ENCODE results near the gene IGDCC3.
"Not testable (repeated sequence)": the region's sequence is repeated elsewhere in the genome, so short reads cannot be mapped to it uniquely, and the experiment has no call there.

The IGDCC3 gene

GRCh38 chr15:65404186-65404872 lies 26.5 kb upstream of the IGDCC3 start:
- Histone ChIP-seq H3K9me3 (ENCODE audit: low read length) (no peaks in the 10 kb centered on the region), H3K27ac (ENCODE audit: low read depth, low read length) (no peak overlapping the region), H3K4me3 (ENCODE audit: low read depth in 1 of 2, low read length in 2 of 2) (no peak overlapping the region), H3K27me3 (ENCODE audit: control insufficient read depth in 1 of 2, insufficient read depth in 2 of 2, low read length in 2 of 2) (no peaks in the 10 kb centered on the region), H3K36me3 (ENCODE audit: insufficient read depth, low read length) (no peaks in the 10 kb centered on the region), H3K9ac (ENCODE audit: low read length) (no peak overlapping the region), H3K4me1 (ENCODE audit: insufficient read depth, low read length) (no peaks in the 10 kb centered on the region)

- Histone ChIP-seq H3K36me3 (ENCODE audit: insufficient read depth, low read length) (no peaks in the 10 kb centered on the region), H3K9me3 (ENCODE audit: low read length) (no peaks in the 10 kb centered on the region), H3K27me3 (ENCODE audit: control insufficient read depth in 1 of 2, insufficient read depth in 2 of 2, low read length in 2 of 2) (no peaks in the 10 kb centered on the region), H3K4me1 (ENCODE audit: insufficient read depth, low read length) (no peaks in the 10 kb centered on the region), H3K9ac (ENCODE audit: low read length) (no peak overlapping the region), H3K4me3 (ENCODE audit: low read depth in 1 of 2, low read length in 2 of 2) (no peak overlapping the region), H3K27ac (ENCODE audit: low read depth, low read length) (no peak overlapping the region)
Measured at GRCh38 chr15:65402961-65403360, 25.2 kb upstream of the IGDCC3 start.

GRCh38 chr15:65401611-65402240 lies 23.9 kb upstream of the IGDCC3 start:
- Histone ChIP-seq H3K36me3 (ENCODE audit: insufficient read depth, low read length) (no peaks in the 10 kb centered on the region), H3K4me3 (ENCODE audit: low read depth in 1 of 2, low read length in 2 of 2) (no peak overlapping the region), H3K4me1 (ENCODE audit: insufficient read depth, low read length) (no peaks in the 10 kb centered on the region), H3K9ac (ENCODE audit: low read length) (no peak overlapping the region), H3K27ac (ENCODE audit: low read depth, low read length) (no peak overlapping the region), H3K27me3 (ENCODE audit: control insufficient read depth in 1 of 2, insufficient read depth in 2 of 2, low read length in 2 of 2) (peaks cover 0 to 5% of the 10 kb centered on the region in 2 donors), H3K9me3 (ENCODE audit: low read length) (no peaks in the 10 kb centered on the region)

GRCh38 chr15:65400760-65401610 lies 23.2 kb upstream of the IGDCC3 start:
- no peak overlapping the region for H3K4me3 ChIP-seq (ENCODE audit: low read depth in 1 of 2, low read length in 2 of 2)
- no peak overlapping the region for H3K27ac ChIP-seq (ENCODE audit: low read depth, low read length)
- H3K4me1 ChIP-seq (ENCODE audit: insufficient read depth, low read length), result no peaks in the 10 kb centered on the region
- H3K9me3 ChIP-seq (ENCODE audit: low read length), result no peaks in the 10 kb centered on the region
- H3K9ac ChIP-seq (ENCODE audit: low read length), result no peak overlapping the region
- H3K27me3 ChIP-seq (ENCODE audit: control insufficient read depth in 1 of 2, insufficient read depth in 2 of 2, low read length in 2 of 2), result peaks cover 0 to 10% of the 10 kb centered on the region in 2 donors
- H3K36me3 ChIP-seq (ENCODE audit: insufficient read depth, low read length), result no peaks in the 10 kb centered on the region

GRCh38 chr15:65399997-65400396 lies 22.2 kb upstream of the IGDCC3 start:
- H3K36me3 ChIP-seq (ENCODE audit: insufficient read depth, low read length), result no peaks in the 10 kb centered on the region
- H3K4me3 ChIP-seq (ENCODE audit: low read depth in 1 of 2, low read length in 2 of 2), result no peak overlapping the region
- H3K27ac ChIP-seq (ENCODE audit: low read depth, low read length), result no peak overlapping the region
- no peak overlapping the region for H3K9ac ChIP-seq (ENCODE audit: low read length)
- no peaks in the 10 kb centered on the region for H3K9me3 ChIP-seq (ENCODE audit: low read length)
- no peaks in the 10 kb centered on the region for H3K4me1 ChIP-seq (ENCODE audit: insufficient read depth, low read length)
- peaks cover 0 to 18% of the 10 kb centered on the region in 2 donors for H3K27me3 ChIP-seq (ENCODE audit: control insufficient read depth in 1 of 2, insufficient read depth in 2 of 2, low read length in 2 of 2)

GRCh38 chr15:65399001-65399706 lies 21.4 kb upstream of the IGDCC3 start:
- Histone ChIP-seq H3K9ac (ENCODE audit: low read length) (no peak overlapping the region), H3K27me3 (ENCODE audit: control insufficient read depth in 1 of 2, insufficient read depth in 2 of 2, low read length in 2 of 2) (peaks cover 0 to 18% of the 10 kb centered on the region in 2 donors), H3K4me1 (ENCODE audit: insufficient read depth, low read length) (no peaks in the 10 kb centered on the region), H3K36me3 (ENCODE audit: insufficient read depth, low read length) (no peaks in the 10 kb centered on the region), H3K27ac (ENCODE audit: low read depth, low read length) (no peak overlapping the region), H3K9me3 (ENCODE audit: low read length) (no peaks in the 10 kb centered on the region), H3K4me3 (ENCODE audit: low read depth in 1 of 2, low read length in 2 of 2) (no peak overlapping the region)

- H3K9ac ChIP-seq (ENCODE audit: low read length); H3K36me3 ChIP-seq (ENCODE audit: insufficient read depth, low read length); H3K4me1 ChIP-seq (ENCODE audit: insufficient read depth, low read length); H3K27ac ChIP-seq (ENCODE audit: low read depth, low read length); H3K4me3 ChIP-seq (ENCODE audit: low read depth in 1 of 2, low read length in 2 of 2); H3K9me3 ChIP-seq (ENCODE audit: low read length): not testable (repeated sequence)
- H3K27me3 ChIP-seq (ENCODE audit: control insufficient read depth in 1 of 2, insufficient read depth in 2 of 2, low read length in 2 of 2), result peaks cover 0 to 18% of the 10 kb centered on the region in 2 donors
Measured at GRCh38 chr15:65398486-65398885, 20.7 kb upstream of the IGDCC3 start.

GRCh38 chr15:65396965-65397317 lies 19.1 kb upstream of the IGDCC3 start:
- H3K27me3 ChIP-seq (ENCODE audit: control insufficient read depth in 1 of 2, insufficient read depth in 2 of 2, low read length in 2 of 2), result peaks cover 0 to 18% of the 10 kb centered on the region in 2 donors
- no peak overlapping the region for H3K4me3 ChIP-seq (ENCODE audit: low read depth in 1 of 2, low read length in 2 of 2)

GRCh38 chr15:65396283-65396964 lies 18.6 kb upstream of the IGDCC3 start:
- Histone ChIP-seq H3K4me3 (ENCODE audit: low read depth in 1 of 2, low read length in 2 of 2) (no peak overlapping the region), H3K27ac (ENCODE audit: low read depth, low read length) (no peak overlapping the region), H3K27me3 (ENCODE audit: control insufficient read depth in 1 of 2, insufficient read depth in 2 of 2, low read length in 2 of 2) (peaks cover 0 to 18% of the 10 kb centered on the region in 2 donors)

More at GRCh38 chr15:65396965-65397317, 19.1 kb upstream of the IGDCC3 start:
- Histone ChIP-seq H3K9me3 (ENCODE audit: low read length) (no peaks in the 10 kb centered on the region), H3K4me1 (ENCODE audit: insufficient read depth, low read length) (no peaks in the 10 kb centered on the region), H3K9ac (ENCODE audit: low read length) (no peak overlapping the region), H3K36me3 (ENCODE audit: insufficient read depth, low read length) (no peaks in the 10 kb centered on the region), H3K27ac (ENCODE audit: low read depth, low read length) (no peak overlapping the region)

GRCh38 chr15:65395567-65396202 lies 17.9 kb upstream of the IGDCC3 start:
- no peaks in the 10 kb centered on the region for H3K4me1 ChIP-seq (ENCODE audit: insufficient read depth, low read length)
- no peaks in the 10 kb centered on the region for H3K9me3 ChIP-seq (ENCODE audit: low read length)
- H3K4me3 ChIP-seq (ENCODE audit: low read depth in 1 of 2, low read length in 2 of 2), result no peak overlapping the region
- no peak overlapping the region for H3K9ac ChIP-seq (ENCODE audit: low read length)
- no peaks in the 10 kb centered on the region for H3K36me3 ChIP-seq (ENCODE audit: insufficient read depth, low read length)
- no peak overlapping the region for H3K27ac ChIP-seq (ENCODE audit: low read depth, low read length)
- peaks cover 0 to 18% of the 10 kb centered on the region in 2 donors for H3K27me3 ChIP-seq (ENCODE audit: control insufficient read depth in 1 of 2, insufficient read depth in 2 of 2, low read length in 2 of 2)

More at GRCh38 chr15:65396283-65396964, 18.6 kb upstream of the IGDCC3 start:
- H3K4me1 ChIP-seq (ENCODE audit: insufficient read depth, low read length), result no peaks in the 10 kb centered on the region
- no peak overlapping the region for H3K9ac ChIP-seq (ENCODE audit: low read length)
- H3K9me3 ChIP-seq (ENCODE audit: low read length), result no peaks in the 10 kb centered on the region
- no peaks in the 10 kb centered on the region for H3K36me3 ChIP-seq (ENCODE audit: insufficient read depth, low read length)

Data from muscle layer of colon (tissue), 2 donors.